Measurements from ENCODE around the gene ACSBG1. TPM values are rescaled to one million over a fixed set of nuclear protein-coding genes. Genes with fewer than 3 reads are reported as not detected.

ACSBG1 gene
- total RNA-seq, 4 donors from 2014 or later: 61.8 to 375 (median 102) TPM

DNA sequence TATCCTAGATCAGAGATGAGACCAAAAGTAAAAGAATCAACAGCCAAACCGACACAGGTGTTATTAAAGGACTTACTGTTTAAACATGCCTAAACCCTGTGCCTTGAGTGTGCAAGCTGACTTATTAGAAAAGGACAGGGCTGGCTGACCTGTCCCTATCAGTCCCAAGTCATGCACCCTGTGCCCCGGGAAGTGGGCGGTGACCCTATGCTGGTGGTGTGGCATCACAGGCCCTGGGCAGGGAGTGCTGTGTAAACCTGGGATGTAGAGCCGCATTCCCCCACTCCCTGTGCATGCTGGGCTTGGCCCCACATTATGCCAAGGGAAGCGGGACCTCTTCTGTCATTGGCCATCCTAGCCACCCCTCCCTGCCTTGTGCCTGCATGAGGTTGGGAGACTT is 40.6 kb upstream of the ACSBG1 start:
- WGBS: 100% methylated on average over 5 of the region's 5 CpGs
- Histone ChIP-seq H3K27ac (no peak overlapping the region), H3K27me3 (no peaks in the 10 kb centered on the region), H3K36me3 (peaks cover 34% of the 10 kb centered on the region), H3K9me3 (no peaks in the 10 kb centered on the region), H3K4me1 (no peaks in the 10 kb centered on the region), H3K4me3 (no peak overlapping the region)
- TF ChIP-seq POLR2A (IDR thresholded peaks at IDR 0.05) (no peak), EP300 (IDR thresholded peaks at IDR 0.05) (no peak), POLR2AphosphoS5 (IDR thresholded peaks at IDR 0.05) (no peak)
- TF ChIP-seq, protein P1, sequence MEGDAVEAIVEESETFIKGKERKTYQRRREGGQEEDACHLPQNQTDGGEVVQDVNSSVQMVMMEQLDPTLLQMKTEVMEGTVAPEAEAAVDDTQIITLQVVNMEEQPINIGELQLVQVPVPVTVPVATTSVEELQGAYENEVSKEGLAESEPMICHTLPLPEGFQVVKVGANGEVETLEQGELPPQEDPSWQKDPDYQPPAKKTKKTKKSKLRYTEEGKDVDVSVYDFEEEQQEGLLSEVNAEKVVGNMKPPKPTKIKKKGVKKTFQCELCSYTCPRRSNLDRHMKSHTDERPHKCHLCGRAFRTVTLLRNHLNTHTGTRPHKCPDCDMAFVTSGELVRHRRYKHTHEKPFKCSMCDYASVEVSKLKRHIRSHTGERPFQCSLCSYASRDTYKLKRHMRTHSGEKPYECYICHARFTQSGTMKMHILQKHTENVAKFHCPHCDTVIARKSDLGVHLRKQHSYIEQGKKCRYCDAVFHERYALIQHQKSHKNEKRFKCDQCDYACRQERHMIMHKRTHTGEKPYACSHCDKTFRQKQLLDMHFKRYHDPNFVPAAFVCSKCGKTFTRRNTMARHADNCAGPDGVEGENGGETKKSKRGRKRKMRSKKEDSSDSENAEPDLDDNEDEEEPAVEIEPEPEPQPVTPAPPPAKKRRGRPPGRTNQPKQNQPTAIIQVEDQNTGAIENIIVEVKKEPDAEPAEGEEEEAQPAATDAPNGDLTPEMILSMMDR (IDR thresholded peaks at IDR 0.05): no peak
- DNase-seq (ENCODE audit: low spot score in 2 of 2): no peak

DNA sequence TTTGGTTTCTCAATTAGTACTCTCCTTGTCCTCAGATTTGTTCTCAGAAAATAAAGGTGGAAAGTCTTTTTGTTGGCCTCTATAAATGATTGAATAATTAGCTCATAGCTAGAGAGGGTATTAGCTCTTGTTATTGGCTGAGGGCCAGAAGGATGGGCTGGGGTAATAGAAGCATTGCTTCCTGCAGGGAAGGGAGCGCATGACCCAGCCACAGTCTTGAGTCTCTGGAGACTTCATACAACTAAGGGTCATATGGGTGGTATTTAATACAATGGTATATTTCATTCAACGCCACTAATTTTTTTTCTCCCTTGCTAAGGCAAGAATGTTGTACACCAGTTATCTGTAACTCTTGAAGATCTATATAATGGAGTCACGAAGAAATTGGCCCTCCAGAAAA is 38.4 kb upstream of the ACSBG1 start:
- WGBS: 92% methylated on average over 3 of the region's 3 CpGs
- Histone ChIP-seq H3K27me3 (no peaks in the 10 kb centered on the region), H3K4me1 (no peaks in the 10 kb centered on the region), H3K4me3 (no peak overlapping the region), H3K36me3 (peaks cover 22% of the 10 kb centered on the region), H3K27ac (no peak overlapping the region), H3K9me3 (no peaks in the 10 kb centered on the region)
- DNase-seq (ENCODE audit: low spot score in 2 of 2): no peak
- TF ChIP-seq, protein P1 (IDR thresholded peaks at IDR 0.05): no peak
- TF ChIP-seq EP300 (IDR thresholded peaks at IDR 0.05): no peak
- no peak for TF ChIP-seq POLR2AphosphoS5 (IDR thresholded peaks at IDR 0.05)
- no peak for TF ChIP-seq POLR2A (IDR thresholded peaks at IDR 0.05)

DNA sequence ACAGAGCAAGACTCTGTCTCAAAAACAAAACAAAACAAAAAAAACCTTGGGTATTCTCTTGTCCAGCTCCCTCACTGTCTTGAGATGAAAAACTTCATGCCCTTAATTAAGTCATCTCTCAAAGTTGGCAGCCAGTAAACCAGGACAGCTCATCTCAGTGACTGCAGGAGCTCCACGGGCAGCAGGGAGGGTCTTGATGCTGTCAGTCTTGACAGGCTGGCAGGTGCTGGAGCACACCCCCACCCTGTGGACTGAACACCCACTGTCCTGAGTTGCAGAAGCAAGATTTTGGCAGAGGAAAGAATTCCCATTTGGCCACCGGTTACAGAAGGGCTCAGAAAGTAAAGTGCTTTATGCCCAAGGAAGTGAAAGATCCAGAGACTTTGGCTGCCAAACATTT is 38.0 kb upstream of the ACSBG1 start:
- Histone ChIP-seq H3K9me3 (no peaks in the 10 kb centered on the region), H3K4me1 (no peaks in the 10 kb centered on the region), H3K27ac (no peak overlapping the region), H3K27me3 (no peaks in the 10 kb centered on the region), H3K4me3 (no peak overlapping the region), H3K36me3 (peaks cover 19% of the 10 kb centered on the region)
- WGBS: 63% methylated on average over 2 of the region's 2 CpGs
- TF ChIP-seq POLR2AphosphoS5 (IDR thresholded peaks at IDR 0.05) (no peak), EP300 (IDR thresholded peaks at IDR 0.05) (no peak), POLR2A (IDR thresholded peaks at IDR 0.05) (no peak)
- TF ChIP-seq, protein P1 (IDR thresholded peaks at IDR 0.05): no peak
- no peak for DNase-seq (ENCODE audit: low spot score in 2 of 2)

DNA sequence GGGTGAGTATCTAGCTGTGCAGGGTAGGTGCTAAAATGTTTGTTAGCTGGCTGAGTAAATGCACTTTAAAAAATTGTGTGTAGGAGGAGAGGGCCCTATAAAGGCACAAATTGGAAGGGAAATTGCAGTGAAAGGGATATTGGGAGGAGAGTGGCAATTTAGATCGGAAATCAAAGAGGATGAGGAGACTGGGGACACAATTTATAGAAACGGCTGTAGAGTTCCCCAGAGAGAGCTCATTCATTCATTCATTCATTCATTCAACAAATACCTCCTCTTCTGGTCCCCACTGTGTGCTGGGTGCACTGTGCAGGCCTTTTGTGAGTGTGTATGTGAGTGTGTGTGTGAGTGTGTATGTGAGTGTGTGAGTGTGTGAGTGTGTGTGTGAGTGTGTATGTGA is 32.4 kb upstream of the ACSBG1 start:
- H3K36me3 ChIP-seq: peaks cover 6% of the 10 kb centered on the region
- WGBS: 77% methylated on average over 2 of the region's 2 CpGs
- H3K27ac ChIP-seq: peak overlapping the region; percentile 6
- TF ChIP-seq, protein P1 (IDR thresholded peaks at IDR 0.05): no peak
- TF ChIP-seq POLR2AphosphoS5 (IDR thresholded peaks at IDR 0.05) (no peak), EP300 (IDR thresholded peaks at IDR 0.05) (no peak), POLR2A (IDR thresholded peaks at IDR 0.05) (no peak)
- H3K9me3 ChIP-seq: no peaks in the 10 kb centered on the region
- no peak for DNase-seq (ENCODE audit: low spot score in 2 of 2)
- no peaks in the 10 kb centered on the region for H3K27me3 ChIP-seq
- H3K4me1 ChIP-seq: peaks cover 33% of the 10 kb centered on the region
- no peak overlapping the region for H3K4me3 ChIP-seq

DNA sequence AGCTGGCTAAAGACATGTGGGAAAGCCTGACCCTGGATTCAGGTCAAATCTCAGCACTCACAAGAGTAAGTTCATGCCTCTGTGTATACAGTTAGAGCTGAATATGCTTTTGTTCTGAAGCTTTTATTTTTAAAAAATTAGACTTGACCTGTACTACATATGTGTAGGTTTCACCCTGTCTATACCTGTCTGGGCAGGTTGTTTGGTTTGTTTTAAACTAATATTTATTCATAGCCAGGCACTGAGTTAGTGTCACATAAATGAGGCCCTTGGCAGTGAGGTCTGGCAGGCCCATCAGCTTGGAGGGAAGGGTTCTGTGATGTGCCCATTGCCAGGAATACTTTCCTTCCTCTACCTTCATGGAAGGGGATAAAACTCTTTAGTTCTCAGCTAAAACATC is 31.9 kb upstream of the ACSBG1 start:
- Histone ChIP-seq H3K27ac (peak overlapping the region; percentile 6), H3K9me3 (no peaks in the 10 kb centered on the region), H3K4me3 (no peak overlapping the region), H3K4me1 (peaks cover 33% of the 10 kb centered on the region), H3K27me3 (no peaks in the 10 kb centered on the region), H3K36me3 (peaks cover 2% of the 10 kb centered on the region)
- TF ChIP-seq POLR2AphosphoS5 (IDR thresholded peaks at IDR 0.05): no peak
- TF ChIP-seq EP300 (IDR thresholded peaks at IDR 0.05): no peak
- TF ChIP-seq POLR2A (IDR thresholded peaks at IDR 0.05): no peak
- TF ChIP-seq, protein P1 (IDR thresholded peaks at IDR 0.05): no peak
- DNase-seq (ENCODE audit: low spot score in 2 of 2): no peak
